Vagina (tissue), 2 donors: ENCODE measurements around the gene SYMPK.

Experiments
- POLR2A ChIP-seq, 2 donors: fragments of 450-650 bp; IDR thresholded peaks; one replicate each; pipeline ENCODE4 v1.6.1; 2017; ENCODE audit warnings: antibody characterized with exemption in 2 of 2, mild to moderate bottlenecking in 2 of 2, moderate library complexity in 2 of 2
- TF ChIP-seq, protein P1 (sequence below), 3 experiments: fragments of 450-650 bp in 2 of 3; fragments of 200-600 bp in 1 of 3; sonication (generic) in 1 of 3; IDR thresholded peaks; one replicate each; pipeline ENCODE4 v1.5.1; 2017 to 2019; ENCODE audit warnings: antibody characterized with exemption in 3 of 3, mild to moderate bottlenecking in 2 of 3, moderate library complexity in 2 of 3

DNA sequence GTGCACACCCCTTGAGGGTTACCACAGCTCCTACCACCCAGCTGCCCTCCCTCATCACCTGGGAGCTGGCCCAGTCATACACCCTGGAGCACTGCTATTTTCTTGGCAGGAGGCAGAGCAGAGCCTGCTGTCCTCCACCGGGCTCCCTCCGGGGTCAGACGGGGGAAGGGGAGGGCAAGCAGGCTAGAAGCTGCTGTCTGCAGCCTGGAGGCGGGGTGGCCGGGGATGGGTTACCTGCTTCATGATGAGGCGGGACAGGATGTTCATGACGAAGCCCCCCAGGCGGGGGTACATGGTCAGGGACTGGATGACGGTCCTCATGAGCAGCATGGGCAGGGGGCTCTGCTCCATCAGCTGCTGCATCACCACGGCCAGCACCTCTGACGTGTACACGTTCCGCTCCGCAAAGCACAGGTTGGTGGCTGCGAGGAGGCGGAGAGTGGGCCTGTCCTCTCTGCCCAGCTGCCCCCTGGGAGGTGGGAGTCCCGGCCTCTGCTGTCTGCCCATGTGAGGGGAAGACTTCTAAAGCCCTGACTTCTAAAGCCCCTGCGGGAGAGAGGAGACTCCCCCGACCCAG is 45.1 kb downstream of the SYMPK start:
- TF ChIP-seq, protein P1, sequence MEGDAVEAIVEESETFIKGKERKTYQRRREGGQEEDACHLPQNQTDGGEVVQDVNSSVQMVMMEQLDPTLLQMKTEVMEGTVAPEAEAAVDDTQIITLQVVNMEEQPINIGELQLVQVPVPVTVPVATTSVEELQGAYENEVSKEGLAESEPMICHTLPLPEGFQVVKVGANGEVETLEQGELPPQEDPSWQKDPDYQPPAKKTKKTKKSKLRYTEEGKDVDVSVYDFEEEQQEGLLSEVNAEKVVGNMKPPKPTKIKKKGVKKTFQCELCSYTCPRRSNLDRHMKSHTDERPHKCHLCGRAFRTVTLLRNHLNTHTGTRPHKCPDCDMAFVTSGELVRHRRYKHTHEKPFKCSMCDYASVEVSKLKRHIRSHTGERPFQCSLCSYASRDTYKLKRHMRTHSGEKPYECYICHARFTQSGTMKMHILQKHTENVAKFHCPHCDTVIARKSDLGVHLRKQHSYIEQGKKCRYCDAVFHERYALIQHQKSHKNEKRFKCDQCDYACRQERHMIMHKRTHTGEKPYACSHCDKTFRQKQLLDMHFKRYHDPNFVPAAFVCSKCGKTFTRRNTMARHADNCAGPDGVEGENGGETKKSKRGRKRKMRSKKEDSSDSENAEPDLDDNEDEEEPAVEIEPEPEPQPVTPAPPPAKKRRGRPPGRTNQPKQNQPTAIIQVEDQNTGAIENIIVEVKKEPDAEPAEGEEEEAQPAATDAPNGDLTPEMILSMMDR (IDR thresholded peaks at IDR 0.05): no peak
- no peak for TF ChIP-seq POLR2A (IDR thresholded peaks at IDR 0.05)
